Measurements from ENCODE around the gene COA3.

Gene COA3

GRCh38 chr17:42748908-42749798, 49.4 kb downstream of the COA3 start:
- no peak for DNase-seq

- DNase-seq = no peak
These were observed 50.1 kb downstream of the COA3 start for GRCh38 chr17:42748202-42748907.

All from amniotic stem cell (primary cell).